ENCODE results near the gene PIK3CD. TPM values are rescaled to one million over a fixed set of nuclear protein-coding genes. Genes with fewer than 3 reads are reported as not detected.

Gene PIK3CD
- total and polyA plus RNA-seq, 10 of the 15 experiments (the other 5 are each of a cell fraction or from before 2014, with no cell fraction given) = 7.0 to 101 (median 51.1) TPM

DNA sequence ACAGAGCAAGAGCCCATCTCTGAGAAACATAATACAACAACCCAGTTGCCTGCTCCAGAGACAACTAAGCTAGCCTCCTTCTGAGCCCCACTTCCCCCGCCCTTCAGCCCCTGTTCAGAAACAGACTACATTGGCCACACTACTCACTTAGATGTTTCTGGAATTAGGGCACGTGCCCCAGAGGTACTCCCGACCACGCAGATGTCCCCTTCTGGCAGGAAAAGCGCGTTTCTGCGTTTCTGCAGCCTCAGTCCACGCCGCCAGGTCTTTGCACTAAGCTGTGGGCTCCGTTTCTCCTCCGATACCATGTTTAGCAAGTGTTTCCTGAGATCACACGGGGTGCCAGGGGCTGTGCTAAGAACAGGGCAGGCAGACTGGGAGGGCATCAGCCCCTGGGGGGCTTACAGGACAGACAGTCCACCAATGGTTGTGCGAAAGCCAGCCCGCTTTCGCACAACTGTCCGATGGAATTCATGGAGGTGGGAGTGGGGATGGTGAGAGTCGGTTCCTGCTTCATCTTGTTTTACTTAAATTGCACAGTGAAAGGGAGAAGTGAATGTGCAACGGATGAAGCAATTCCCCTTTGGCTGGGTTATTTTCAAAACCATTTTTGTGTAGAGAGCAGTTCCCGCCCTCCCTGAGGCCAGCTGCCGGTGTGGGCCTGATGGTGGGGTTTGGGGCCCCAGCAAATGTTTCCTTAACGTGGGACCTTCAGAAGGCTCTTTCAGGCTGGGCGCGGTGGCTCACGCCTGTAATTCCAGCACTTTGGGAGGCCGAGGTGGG is 2.7 kb downstream of the PIK3CD start (continued):
- TF ChIP-seq, protein P1, sequence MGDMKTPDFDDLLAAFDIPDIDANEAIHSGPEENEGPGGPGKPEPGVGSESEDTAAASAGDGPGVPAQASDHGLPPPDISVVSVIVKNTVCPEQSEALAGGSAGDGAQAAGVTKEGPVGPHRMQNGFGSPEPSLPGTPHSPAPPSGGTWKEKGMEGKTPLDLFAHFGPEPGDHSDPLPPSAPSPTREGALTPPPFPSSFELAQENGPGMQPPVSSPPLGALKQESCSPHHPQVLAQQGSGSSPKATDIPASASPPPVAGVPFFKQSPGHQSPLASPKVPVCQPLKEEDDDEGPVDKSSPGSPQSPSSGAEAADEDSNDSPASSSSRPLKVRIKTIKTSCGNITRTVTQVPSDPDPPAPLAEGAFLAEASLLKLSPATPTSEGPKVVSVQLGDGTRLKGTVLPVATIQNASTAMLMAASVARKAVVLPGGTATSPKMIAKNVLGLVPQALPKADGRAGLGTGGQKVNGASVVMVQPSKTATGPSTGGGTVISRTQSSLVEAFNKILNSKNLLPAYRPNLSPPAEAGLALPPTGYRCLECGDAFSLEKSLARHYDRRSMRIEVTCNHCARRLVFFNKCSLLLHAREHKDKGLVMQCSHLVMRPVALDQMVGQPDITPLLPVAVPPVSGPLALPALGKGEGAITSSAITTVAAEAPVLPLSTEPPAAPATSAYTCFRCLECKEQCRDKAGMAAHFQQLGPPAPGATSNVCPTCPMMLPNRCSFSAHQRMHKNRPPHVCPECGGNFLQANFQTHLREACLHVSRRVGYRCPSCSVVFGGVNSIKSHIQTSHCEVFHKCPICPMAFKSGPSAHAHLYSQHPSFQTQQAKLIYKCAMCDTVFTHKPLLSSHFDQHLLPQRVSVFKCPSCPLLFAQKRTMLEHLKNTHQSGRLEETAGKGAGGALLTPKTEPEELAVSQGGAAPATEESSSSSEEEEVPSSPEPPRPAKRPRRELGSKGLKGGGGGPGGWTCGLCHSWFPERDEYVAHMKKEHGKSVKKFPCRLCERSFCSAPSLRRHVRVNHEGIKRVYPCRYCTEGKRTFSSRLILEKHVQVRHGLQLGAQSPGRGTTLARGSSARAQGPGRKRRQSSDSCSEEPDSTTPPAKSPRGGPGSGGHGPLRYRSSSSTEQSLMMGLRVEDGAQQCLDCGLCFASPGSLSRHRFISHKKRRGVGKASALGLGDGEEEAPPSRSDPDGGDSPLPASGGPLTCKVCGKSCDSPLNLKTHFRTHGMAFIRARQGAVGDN (IDR thresholded peaks at IDR 0.05) = 0 out of 2 replicates have a peak, but pooled peaks have one; percentile 22
- no peak for TF ChIP-seq CHD4 (IDR thresholded peaks at IDR 0.05)
- TF ChIP-seq BACH1 (IDR thresholded peaks at IDR 0.05; ENCODE audit: borderline replicate concordance) = peak; percentile 75; the same call in 1 of the 2 replicates
- TF ChIP-seq MXI1 (IDR thresholded peaks at IDR 0.05; ENCODE audit: low read depth, low read length) = peak; percentile 62
- TF ChIP-seq, protein P2, sequence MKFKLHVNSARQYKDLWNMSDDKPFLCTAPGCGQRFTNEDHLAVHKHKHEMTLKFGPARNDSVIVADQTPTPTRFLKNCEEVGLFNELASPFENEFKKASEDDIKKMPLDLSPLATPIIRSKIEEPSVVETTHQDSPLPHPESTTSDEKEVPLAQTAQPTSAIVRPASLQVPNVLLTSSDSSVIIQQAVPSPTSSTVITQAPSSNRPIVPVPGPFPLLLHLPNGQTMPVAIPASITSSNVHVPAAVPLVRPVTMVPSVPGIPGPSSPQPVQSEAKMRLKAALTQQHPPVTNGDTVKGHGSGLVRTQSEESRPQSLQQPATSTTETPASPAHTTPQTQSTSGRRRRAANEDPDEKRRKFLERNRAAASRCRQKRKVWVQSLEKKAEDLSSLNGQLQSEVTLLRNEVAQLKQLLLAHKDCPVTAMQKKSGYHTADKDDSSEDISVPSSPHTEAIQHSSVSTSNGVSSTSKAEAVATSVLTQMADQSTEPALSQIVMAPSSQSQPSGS (IDR thresholded peaks at IDR 0.05; ENCODE audit: low read length) = no peak
- TF ChIP-seq, protein P3, sequence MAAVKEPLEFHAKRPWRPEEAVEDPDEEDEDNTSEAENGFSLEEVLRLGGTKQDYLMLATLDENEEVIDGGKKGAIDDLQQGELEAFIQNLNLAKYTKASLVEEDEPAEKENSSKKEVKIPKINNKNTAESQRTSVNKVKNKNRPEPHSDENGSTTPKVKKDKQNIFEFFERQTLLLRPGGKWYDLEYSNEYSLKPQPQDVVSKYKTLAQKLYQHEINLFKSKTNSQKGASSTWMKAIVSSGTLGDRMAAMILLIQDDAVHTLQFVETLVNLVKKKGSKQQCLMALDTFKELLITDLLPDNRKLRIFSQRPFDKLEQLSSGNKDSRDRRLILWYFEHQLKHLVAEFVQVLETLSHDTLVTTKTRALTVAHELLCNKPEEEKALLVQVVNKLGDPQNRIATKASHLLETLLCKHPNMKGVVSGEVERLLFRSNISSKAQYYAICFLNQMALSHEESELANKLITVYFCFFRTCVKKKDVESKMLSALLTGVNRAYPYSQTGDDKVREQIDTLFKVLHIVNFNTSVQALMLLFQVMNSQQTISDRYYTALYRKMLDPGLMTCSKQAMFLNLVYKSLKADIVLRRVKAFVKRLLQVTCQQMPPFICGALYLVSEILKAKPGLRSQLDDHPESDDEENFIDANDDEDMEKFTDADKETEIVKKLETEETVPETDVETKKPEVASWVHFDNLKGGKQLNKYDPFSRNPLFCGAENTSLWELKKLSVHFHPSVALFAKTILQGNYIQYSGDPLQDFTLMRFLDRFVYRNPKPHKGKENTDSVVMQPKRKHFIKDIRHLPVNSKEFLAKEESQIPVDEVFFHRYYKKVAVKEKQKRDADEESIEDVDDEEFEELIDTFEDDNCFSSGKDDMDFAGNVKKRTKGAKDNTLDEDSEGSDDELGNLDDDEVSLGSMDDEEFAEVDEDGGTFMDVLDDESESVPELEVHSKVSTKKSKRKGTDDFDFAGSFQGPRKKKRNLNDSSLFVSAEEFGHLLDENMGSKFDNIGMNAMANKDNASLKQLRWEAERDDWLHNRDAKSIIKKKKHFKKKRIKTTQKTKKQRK (IDR thresholded peaks at IDR 0.05; ENCODE audit: low read depth, low read length) = no peak
- no peak for TF ChIP-seq NRF1 (conservative IDR thresholded peaks at IDR 0.05; ENCODE audit: low read depth, low read length)
- TF ChIP-seq, protein P4, sequence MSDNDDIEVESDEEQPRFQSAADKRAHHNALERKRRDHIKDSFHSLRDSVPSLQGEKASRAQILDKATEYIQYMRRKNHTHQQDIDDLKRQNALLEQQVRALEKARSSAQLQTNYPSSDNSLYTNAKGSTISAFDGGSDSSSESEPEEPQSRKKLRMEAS (IDR thresholded peaks at IDR 0.05; ENCODE audit: low read depth, low read length) = peak; percentile 49; the same call in 1 of the 2 replicates
- TF ChIP-seq PKNOX1 (IDR thresholded peaks at IDR 0.05) = no peak
- no peak for TF ChIP-seq SMARCA5 (IDR thresholded peaks at IDR 0.05)
- peak; percentile 70; the same call in 1 of the 2 replicates for TF ChIP-seq TCF12 (IDR thresholded peaks at IDR 0.05; ENCODE audit: low read depth, low read length)
- TF ChIP-seq MEF2B (IDR thresholded peaks at IDR 0.05; ENCODE audit: partially characterized antibody, poor library complexity, severe bottlenecking) = no peak
- no peak for TF ChIP-seq DPF2 (IDR thresholded peaks at IDR 0.05)
- TF ChIP-seq JUNB (IDR thresholded peaks at IDR 0.05) = no peak
- TF ChIP-seq, protein P5, sequence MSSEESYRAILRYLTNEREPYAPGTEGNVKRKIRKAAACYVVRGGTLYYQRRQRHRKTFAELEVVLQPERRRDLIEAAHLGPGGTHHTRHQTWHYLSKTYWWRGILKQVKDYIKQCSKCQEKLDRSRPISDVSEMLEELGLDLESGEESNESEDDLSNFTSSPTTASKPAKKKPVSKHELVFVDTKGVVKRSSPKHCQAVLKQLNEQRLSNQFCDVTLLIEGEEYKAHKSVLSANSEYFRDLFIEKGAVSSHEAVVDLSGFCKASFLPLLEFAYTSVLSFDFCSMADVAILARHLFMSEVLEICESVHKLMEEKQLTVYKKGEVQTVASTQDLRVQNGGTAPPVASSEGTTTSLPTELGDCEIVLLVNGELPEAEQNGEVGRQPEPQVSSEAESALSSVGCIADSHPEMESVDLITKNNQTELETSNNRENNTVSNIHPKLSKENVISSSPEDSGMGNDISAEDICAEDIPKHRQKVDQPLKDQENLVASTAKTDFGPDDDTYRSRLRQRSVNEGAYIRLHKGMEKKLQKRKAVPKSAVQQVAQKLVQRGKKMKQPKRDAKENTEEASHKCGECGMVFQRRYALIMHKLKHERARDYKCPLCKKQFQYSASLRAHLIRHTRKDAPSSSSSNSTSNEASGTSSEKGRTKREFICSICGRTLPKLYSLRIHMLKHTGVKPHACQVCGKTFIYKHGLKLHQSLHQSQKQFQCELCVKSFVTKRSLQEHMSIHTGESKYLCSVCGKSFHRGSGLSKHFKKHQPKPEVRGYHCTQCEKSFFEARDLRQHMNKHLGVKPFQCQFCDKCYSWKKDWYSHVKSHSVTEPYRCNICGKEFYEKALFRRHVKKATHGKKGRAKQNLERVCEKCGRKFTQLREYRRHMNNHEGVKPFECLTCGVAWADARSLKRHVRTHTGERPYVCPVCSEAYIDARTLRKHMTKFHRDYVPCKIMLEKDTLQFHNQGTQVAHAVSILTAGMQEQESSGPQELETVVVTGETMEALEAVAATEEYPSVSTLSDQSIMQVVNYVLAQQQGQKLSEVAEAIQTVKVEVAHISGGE (CRISPR knock-in tag; IDR thresholded peaks at IDR 0.05) = no peak
